Measurements from ENCODE around the gene CBLC.

DNA sequence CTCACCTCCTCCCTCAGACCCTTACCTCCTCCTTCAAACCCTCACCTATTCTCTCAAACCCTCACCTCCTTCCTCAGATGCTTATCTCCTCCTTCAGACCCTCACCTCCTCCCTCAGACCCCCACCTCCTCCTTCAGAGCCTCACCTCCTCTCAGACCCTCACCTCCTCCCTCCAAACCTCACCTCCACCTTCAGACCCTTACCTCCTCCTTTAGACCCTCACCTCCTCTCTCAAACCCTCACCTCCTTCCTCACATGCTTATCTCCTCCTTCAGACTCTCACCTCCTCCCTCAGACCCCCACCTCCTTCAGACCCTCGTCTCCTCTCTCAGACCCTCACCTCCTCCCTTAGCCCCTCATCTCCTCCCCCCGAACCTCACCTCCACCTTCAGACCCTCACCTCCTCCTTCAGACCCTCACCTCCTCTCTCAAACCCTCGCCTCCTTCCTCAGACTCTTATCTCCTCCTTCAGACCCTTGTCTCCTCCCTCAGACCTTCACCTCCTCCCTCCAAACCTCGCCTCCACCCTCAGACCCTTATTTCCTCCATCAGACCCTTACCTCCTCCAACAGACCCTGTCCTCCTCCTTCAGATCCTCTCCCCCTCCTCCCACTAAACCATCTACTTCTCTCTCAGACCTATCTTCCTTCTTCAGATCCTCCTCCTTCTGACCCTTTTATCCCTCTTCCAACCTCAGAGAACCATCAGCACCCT is 31.6 kb upstream of the CBLC start:
- TF ChIP-seq, protein P1, sequence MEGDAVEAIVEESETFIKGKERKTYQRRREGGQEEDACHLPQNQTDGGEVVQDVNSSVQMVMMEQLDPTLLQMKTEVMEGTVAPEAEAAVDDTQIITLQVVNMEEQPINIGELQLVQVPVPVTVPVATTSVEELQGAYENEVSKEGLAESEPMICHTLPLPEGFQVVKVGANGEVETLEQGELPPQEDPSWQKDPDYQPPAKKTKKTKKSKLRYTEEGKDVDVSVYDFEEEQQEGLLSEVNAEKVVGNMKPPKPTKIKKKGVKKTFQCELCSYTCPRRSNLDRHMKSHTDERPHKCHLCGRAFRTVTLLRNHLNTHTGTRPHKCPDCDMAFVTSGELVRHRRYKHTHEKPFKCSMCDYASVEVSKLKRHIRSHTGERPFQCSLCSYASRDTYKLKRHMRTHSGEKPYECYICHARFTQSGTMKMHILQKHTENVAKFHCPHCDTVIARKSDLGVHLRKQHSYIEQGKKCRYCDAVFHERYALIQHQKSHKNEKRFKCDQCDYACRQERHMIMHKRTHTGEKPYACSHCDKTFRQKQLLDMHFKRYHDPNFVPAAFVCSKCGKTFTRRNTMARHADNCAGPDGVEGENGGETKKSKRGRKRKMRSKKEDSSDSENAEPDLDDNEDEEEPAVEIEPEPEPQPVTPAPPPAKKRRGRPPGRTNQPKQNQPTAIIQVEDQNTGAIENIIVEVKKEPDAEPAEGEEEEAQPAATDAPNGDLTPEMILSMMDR (IDR thresholded peaks at IDR 0.05), result no peak
- TF ChIP-seq POLR2A (IDR thresholded peaks at IDR 0.05), result no peak
- no peak for TF ChIP-seq POLR2AphosphoS5 (IDR thresholded peaks at IDR 0.05)
